NCI-H345 treated with DMSO at 0.1 percent for 48 hours (cell line): ENCODE data around the gene PATZ1.

ENCODE experiments used
- DNase-seq: peaks from one replicate; lab custom pipeline; 2025; ENCODE audit not compliant: unreplicated experiment; lab: John Stamatoyannopoulos, UW

PATZ1 gene

DNA sequence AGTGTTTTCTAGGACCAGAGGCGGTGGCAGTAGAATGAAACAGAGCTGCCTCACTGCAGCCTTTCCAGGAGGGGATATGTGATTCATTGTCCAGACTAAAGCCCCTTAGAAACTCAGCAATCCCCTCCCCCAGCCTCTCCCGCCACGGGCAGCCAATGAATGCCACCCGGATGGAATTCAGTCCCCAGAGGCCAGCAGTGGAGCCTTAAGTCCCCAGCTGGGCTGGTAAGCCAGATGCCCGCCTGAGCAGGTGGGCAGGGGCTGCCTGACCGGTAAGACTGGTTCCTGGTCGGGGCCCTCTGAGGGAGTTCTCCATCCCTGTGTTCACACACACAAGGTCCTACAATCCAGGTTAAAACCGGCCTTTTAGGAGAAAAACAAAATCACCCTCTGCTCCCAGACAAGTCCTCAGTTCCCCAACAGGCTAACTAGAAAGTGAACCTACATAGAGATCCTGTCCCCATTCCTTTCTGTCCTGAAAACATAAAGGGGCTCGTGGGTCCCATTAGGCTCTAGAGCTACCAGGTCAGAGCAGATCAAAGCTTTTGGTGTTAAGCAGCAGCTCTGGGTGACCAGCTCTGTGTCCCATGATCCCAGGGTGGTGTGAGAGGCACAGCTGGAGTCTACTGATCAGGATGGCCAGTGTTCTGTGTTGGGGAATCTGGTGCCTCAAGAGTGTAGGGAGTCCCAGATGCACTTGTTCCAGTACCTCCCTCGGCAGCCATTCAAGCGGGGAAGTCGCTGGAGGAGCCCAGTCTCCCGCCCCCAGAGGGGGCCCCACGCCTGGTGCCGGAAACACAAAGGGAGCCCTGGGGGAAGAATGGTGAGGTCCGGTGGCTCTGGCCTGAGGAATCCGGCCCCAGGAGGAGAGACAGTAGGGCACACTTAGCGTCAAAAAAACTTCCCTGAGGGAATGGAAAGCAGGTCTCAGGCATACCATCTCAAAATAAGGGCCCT is 2.6 kb downstream of the PATZ1 start:
- peak; percentile 45 for DNase-seq

DNA sequence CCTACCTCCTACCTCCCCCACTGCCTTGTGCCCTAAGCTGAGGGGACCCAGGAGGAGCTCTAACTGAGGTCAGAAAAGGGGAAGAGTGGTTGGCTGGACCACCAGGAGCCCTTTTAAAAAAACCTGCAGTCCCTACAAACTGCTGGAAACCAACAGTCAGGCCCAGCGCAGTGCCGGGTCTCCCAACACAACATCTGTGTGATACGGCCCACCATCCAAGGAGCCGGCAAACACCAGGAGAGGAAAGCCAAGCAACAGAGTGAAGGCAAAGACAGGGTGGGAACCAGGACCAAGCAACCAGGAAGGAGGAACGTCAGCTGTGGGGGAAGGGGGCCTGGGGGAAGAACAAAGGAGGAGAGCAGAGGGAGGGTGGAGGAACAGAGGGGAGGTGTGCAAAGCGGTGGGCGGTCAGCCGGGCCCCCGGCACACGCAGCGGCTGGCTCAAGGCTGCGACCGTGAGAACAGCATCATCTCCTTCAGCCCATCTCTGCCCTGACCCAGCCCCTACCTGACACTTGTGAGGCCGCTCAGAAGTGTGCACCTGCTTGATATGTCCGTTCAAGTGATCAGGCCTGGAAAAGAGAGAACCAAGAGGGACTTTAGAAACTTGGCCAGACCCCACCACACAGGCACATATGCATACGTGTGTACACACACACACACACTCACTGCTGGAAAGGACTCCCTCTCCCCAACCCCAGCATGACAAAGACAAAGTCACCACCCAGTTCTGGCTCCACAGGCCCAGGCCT is 3.6 kb downstream of the PATZ1 start:
- DNase-seq = no peak

DNA sequence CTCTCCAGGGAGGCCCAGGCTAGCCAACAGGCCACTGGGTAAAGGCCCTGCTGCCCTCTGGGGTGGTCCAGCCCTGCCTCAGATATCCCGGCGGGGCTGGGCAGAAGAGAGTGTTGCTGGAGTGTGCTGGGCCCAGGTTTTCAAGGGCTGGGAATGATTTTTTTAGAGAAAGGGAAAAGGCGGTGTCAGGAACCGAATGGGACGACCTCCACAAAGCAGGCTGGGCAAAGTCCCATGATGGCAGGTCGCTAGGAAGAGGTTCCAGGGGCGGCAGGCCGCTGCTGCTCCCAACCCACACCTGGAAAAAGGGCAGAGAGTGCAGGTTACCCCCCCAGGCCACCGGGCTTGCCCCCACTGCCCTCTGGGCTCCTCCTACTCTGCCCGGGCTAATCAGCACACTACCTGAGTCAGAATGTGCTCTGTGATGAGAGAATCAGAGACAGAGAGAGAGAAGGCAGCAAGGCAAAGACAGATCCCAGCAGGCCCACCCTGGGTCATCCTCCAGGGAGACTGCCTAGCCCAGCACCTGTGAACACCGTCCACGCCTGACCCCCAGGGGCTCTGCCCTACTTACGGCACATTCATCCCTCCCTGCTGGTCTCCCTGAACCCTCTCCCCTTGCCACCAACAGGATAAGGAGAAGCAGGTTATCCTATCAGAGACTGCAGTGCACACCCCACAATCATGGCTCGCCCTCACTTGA is 4.6 kb downstream of the PATZ1 start:
- DNase-seq = no peak

DNA sequence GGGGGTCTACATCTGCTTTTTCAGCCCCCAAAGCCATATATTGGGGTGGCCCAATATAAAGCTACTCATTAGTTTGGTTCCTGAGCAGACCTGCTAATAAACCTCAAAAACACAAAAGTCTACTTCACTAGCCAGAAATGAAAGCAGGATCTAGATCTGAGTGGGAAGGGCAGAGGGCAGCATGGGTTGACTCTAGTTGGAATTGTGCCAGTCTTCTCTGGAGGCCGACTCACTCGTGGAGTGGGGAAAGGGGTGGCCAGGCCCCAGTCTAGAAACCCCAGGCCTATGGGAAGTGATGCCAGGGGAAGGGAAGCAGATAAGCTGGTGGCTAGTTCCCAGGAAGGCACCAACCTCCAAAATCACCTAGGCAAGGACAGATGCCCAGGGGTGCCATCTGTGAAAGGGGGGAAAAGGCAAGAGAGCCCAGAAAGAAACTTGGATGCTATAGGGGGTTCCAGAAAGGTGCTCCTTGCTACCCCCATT is 5.3 kb downstream of the PATZ1 start:
- DNase-seq = no peak

DNA sequence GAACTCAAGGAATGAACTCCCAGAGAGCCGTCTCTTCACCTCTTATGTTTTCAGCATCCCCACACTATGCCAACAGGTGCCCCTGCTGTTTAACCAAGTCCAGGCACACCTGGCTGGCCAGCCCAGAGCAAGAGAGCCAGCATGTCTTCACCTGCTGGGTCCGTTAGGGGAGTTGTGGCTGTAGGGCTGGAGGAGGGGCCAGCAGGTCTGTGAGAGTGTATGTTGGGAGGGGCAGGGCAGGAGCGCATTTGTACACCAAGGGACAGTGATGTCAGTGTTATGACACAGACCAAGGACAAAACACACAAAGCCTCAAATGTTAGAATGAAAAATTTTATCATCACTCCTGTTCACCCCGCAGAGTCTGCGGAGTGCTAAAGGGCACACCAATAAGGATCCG is 5.8 kb downstream of the PATZ1 start:
- no peak for DNase-seq

DNA sequence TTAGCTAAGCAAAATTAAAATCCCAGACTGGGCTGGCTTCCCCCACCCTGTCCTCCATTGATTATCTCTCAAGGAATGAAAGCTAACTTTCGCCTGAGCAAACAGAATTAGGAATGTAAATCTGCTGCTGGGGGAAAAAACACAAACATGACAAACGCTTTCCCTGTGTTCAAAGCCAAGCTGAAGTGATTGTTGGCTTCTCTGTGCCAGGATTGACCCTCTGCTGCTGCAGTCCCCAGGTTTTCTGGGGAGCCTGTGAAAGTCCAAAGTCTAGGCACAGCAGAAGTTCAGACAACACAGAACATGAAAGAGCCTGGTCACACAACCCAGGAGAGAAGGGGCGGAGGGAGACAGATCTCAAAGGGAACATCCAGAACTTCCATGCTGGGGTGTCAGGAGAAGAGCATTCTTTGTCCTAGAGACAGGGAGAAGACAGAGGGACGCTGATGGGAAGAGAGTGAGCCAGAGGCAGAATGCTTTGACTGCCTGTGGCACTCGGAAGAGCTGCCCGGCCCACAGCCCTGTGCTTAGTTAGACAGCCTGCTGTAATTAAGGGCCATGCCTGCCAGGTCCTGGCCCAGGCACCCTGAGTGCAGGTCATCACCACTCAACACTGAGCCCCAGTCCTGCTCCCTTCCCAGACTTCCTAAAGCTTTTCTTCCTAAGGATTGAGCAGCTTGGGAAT is 6.9 kb downstream of the PATZ1 start:
- DNase-seq = no peak

DNA sequence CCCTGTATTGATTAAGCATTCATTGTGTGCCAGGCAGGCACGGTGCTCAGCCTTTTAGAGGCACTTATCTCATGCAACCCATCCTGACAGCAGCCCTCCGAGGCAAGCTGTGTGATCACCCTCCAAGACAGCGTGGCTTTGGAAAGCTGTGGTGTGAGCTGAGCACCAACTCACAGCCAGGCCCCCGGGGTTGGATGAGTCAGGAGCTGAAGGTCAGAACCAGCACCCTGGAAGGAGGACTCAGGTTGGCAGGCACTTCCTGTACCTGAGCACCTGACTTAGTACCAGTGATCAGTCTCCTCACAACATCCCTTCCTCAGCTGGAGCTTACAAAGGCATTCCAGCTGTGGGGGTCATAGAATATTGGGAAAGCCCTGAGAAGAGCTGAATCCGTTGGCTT is 9.0 kb downstream of the PATZ1 start:
- no peak for DNase-seq

DNA sequence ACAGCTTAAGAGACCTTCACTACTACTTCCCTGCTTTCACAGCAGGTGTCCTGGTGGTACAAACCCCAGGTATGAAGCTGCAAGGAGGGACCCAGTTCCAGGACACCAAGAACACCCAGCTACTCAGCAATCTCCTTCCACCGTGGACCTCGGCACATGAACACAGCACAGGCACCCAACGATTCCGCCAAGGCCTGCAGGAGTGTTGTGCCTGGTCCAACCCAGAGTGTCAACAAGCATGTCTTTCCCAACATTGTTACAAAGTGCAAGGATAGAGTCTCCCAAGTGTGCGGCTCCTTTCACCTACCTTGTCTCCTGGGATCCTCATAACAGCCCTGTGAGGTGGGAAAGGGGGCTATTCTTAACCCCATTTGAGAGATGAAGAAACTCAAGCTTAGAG is 11.8 kb downstream of the PATZ1 start:
- no peak for DNase-seq

DNA sequence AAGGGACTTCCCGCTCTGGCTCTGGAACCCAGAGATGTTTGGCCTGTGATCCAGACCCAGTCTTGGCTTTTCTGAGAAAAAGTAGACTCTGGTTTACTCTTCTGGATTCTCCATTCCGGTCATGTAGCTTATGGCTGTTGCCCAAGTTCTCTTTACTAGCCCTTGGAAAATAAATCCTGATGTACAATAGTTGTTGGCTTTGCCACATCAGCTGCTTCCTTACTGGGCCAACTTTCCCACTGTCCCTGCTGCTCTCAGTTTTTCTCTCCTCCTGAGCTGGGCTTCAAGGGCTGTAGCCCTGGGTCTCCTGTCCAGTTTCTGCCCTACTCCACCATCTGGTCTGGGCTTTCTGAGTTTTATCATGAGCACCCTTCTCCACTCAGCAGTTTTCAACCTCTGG is 12.5 kb downstream of the PATZ1 start:
- no peak for DNase-seq

DNA sequence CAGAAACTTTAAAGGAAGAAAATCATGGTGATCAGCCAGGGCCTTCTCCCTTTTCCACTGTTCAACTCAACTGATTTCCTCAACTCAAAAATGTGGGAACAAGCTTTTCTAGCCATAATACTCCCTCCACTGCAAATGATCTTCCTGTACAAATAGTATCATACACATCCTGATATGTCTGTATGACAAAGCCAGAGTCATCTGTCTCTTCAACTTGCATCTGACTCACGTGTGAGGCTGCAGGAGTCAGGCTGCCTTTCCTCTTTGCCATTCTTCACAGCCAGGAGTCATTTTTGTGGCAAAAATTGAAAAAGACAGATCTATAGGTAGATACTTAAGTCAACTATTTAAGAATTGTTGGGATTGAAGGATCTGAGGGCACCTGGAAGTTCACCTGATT is 13.3 kb downstream of the PATZ1 start:
- no peak for DNase-seq

DNA sequence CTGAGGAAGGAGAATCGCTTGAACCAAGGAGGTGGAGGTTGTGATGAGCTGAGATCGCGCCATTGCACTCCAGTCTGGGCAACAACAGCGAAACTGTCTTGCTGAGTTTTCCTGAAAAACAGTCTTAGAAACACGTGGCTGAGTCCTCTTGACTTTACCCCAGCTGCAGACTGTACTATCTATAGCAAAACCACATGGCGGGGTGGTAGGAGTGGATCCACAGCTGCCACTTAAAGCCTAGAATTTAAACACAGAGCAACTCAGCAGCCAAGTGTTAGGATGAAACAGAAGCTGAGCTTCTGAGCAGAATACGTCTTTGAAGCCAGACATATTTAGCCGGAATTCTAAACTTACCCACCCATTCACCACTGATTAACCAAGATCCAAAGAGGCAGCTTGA is 14.1 kb downstream of the PATZ1 start:
- DNase-seq = no peak

DNA sequence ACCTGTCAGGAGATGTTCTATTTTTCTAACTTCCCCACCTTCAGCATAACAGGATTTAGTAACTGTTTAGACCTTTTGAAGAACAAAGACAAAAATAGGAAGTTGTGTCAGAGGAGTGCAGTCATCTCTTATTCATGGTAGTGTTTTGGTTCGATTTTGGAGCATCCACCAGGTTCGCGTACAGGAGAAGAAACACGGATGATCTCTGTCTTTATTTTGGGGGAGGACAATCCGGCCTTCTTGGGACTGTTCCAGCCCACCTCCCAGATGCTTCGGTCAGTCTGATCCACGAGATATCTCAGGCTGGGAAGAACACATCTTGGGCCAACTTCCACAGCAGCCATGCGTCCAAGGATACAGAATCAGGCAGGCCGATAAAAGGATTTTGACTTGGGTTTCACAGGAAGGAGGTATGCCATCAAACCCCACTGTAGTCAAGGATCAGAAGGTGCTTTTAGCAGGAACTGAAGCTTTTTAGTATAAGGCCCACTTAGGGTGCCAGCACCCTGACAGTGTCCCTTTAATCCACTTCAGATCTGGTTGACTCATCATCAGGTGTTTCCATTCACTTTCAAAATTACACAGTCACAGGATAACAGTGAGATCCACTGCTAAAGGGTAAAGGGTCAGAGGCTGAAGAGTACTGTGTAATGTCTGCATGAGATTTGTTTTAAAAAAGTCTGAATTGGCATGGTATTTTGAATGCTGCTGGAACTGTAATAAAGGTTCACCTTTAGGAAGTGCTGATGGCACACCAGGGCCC is 16.5 kb downstream of the PATZ1 start:
- DNase-seq = no peak

DNA sequence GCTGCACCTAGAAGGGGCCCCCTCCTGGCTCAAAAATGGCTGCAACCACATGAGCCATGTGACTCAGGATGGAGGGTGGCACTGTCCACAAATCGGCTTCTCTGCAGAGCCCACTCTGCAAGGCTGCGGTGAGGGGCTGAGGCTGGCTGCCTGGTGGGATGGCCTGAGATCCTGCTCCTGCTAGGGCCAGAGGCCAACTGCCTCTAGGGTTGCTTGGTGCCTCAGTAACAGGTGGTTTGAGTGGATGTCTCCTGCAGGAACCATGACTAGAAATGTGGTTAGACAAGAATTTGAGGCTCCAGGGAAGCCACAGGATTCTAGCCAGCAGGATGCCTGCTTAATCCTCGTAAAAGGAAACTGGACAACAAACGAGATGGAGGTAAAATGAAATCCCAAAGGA is 17.1 kb downstream of the PATZ1 start:
- no peak for DNase-seq

DNA sequence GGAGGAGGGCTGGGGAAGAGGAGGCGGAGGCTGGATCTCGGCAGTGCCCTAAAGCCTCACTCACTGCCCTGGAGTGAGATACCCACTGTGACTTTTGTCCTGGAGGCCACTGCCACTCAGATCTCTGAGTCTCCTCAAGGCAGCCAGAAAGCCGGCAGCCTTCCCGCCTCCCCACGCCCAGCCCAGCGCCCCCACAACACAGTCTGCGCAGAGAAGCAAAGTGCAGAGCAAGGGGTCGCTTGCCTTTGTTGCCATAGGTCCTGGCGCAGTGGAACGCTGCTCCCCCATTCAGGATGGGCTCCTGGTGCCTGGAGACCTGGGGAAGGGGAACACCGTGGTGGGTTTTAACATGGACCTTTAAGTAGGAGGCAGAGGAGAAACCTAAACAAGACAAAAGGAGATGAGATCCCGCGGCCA is 17.6 kb downstream of the PATZ1 start:
- no peak for DNase-seq

DNA sequence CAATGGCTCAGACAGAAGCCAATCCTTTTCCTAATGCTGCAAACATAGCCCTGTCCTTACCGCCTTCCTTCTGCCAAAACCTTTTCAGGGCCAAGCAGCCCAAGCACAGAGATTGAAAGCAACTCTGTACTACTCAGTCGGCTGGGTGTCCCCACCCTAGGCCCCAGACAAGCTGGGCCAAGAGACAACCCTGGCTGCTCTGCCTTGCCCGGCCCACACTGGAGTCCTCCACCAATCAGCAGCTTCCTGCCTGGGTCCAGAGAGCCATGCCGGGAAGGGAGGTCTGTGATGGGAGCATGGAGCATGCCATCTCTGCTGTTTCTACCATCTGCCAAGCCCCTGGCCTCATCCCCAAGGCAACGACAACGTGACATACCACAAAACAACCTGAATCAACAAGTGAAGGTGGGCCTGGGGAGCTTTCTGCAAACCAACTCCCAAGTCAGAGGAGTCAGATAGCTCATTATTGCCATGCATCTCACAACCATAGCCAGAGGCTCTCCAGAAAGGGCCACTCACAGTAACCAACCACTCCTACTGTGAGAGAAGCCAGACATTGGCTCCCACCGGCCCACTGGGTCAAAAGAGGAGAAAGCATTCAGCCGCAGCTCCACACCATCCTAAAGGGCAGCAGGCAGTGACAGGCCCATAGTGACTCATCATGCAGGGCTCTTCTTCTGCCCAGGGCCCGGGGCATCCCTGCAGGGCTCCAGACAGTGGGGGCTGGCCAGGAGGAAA is 18.2 kb downstream of the PATZ1 start:
- DNase-seq = no peak

DNA sequence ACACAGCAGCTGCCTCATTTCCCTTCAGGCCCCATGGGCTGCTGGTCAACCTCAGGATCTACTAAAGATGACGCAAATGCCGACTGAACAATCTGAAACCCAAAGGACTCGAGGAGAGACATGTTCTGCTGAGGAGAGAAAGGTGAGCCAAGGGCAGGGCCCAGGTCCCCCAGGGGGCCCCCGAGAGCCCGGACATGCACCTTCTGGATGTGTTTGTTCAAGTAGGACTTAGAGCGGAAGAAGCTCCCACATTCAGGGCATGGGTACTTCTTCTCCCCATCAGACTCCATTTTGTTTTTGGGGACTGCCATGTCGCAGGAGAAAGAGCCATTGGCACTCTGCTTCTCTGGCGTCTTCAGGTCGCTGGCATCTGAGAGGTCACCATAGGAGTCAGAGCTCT is 19.3 kb downstream of the PATZ1 start:
- DNase-seq = no peak

DNA sequence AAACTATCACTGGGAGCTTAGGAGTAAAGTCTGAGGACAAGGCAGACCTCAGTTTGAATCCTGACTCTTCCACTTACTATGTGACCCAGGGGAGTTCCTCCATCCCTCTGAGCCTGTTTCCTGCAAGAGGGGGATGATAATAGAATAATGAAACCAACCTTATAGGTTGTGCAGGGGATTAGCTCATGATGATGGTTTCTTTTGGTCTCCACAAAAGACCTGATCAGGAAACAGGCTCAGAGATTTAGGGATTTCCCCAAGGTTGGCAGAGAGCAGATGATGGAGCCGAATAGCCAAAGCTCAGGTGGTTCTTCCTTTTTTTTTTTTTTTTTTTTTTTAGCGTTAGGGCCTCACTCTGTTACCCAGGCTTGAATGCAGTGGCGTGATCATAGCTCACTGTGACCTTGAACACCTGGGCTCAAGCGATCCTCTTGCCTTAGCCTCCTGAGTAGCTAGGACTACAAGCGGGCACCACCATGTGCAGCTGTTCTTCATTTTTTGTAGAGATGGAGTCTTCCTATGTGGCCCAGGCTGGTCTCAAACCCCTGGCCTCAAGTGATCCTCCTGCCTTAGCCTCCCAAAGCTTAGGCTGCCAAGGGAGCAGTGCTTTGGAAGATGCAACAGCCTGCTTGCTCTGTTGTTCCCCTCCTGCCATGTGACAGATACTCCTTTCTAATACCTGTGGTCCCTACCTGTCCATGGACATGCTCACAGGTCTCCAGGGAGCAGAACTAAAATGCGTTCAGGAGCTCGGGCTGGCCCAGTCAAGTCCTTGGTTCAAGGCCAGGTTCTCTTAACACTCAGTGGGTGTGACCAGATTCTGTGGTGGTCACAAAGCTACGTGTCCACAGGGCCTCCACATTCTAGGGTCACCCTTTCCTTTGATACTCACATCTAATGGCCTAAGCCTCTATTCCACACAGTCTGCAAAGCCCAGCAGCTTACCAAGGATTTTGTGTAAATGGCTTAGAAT is 22.3 kb downstream of the PATZ1 start:
- no peak for DNase-seq

DNA sequence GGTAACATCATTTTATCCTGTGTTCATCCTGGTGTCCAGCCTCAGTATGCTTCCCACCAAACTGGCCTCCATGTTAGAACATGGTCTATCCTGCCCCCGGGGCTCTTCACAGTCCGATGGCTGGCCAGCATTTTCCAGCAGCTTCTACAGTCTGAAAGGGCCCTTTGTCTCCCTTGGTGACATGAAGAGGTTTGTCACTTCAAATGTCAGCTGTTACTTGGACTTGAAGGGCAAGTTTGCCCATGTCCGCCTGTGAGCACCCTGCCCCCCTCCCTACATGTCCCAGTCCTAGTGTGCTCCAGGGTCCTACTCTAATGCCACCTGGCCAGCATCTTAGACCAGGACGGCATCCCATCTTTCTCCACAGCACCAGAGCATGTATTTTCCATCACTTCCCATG is 24.7 kb downstream of the PATZ1 start:
- DNase-seq = no peak
